Urothelium cell line (cell line): ENCODE data around the gene CCDC183.
"Not testable (repeated sequence)": the region's sequence is repeated elsewhere in the genome, so short reads cannot be mapped to it uniquely, and the experiment has no call there.

Source experiments
- DNase-seq: peaks from one replicate; pipeline ENCODE4 v3.0.0; 2011; ENCODE audit warnings: low spot score, mixed read lengths
- FAIRE-seq: peaks from 2 replicates; lab custom pipeline; 2011; peaks lifted over from hg19 to GRCh38; lab: Jason Lieb, UNC

Gene CCDC183

DNA sequence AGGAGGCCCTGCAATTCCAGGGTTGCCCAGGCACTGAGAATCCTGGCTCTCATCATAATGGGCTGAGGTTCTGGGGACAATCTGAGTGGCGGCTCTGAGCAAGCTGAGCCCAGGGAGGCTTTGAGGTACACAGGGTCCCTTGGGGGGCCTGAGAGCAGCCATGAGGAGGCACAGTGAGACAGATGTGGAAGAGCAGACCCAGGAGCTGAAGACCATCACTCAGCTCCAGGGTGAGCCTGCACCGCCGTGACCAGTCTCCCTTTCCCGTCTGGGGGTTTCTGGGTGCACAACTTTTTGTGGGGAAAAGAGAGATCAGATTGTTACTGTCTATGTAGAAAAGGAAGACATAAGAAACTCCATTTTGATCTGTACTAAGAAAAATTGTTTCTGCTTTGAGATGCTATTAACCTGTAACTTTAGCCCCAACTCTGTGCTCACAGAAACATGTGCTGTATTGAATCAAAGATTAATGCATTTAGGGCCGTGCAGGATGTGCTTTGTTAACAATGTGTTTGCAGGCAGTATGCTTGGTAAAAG, at the start of gene CCDC183:
TSS of gene CCDC183 (plus strand) at position 101 of the 537 bp plus-strand sequence. CDS start at position 161, 60 bp downstream.
- FAIRE-seq (no peak), DNase-seq (no peak)

DNA sequence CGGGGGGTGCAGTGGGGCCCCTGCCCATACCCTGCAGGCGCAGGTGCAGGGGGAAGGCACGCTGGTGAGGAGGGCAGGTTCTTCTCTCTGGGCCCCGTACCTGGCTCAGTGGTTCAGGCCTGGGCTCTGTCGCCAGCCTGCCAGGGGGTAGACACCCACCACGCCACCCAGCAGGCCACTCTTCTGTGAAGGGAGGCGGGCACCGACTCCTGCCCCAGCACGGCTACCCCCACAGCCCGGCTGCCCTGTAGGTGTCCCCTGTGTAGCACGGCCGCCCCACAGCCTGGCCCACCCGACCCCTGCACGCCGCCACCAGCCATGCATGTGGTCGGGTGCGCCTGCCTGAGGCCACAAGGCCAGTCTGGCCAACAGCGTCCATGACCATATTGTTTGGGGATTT, 49.5 kb upstream of the CCDC183 start:
- FAIRE-seq (no peak), DNase-seq (no peak)

DNA sequence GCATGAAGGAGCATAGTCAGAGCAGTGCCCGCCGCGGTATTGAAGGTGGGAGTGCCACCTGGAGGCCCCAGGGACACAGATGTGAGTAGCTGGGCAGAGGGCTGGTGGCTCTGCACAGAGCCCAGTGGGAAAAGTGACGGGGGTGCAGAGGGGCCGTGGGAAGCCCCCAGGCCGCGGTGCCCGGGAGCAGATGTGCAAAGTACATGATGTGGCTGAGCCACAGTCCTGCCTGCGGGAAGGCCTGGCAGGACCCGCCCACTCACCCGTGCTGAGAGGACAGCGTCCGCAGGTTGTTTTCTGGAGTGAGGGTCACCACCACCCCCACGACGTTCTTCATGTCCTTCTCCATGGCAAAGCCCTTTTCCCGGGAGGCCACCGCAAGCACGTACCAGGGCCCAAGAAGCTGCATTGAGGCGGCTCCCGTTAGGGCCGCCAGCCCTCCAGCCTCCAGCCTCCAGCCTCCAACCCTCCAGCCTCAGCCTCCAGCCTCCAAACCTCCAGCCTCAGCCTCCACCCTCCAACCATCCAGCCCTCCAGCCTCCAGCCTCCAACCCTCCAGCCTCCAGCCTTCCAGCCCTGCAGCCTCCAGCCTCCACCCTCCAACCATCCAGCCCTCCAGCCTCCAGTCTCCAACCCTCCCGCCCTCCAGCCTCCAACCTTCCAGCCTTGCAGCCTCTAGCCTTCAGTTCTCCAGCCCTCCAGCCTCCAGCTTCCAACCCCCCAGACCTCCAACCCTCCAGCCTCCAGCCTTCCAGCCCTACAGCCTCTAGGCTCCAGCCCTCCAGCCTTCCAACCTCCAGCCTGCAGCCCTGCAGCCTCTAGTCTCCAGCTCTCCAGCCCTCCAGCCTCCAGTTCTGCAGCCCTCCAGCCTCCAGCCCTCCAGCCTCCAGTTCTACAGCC, 48.7 kb upstream of the CCDC183 start:
- DNase-seq, result no peak
- no peak for FAIRE-seq

DNA sequence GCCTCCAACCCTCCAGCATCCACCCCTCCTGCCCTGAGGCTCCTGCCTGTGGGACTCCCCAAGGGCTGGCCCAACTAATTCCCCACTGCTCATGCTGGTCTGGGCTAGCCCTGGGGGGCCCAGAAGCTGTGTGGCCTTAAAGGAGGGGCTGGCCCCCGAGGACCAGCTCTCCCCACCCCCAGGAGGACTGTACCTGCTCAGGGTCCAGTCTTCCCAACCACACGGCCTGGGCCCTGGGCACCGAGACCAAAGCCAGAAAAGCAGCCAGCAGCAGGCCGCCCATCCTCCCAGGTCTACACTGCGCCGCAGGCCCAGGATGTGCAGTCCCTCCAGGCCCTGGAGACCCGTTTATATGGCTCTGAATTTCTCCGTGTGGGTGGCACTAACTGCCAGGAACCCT, 47.9 kb upstream of the CCDC183 start, which contains the start of gene LCN6:
TSS of gene LCN6 (minus strand) at position 325 of the 400 bp plus-strand sequence. CDS start at position 283, 42 bp downstream.
- FAIRE-seq (no peak), DNase-seq (no peak)

DNA sequence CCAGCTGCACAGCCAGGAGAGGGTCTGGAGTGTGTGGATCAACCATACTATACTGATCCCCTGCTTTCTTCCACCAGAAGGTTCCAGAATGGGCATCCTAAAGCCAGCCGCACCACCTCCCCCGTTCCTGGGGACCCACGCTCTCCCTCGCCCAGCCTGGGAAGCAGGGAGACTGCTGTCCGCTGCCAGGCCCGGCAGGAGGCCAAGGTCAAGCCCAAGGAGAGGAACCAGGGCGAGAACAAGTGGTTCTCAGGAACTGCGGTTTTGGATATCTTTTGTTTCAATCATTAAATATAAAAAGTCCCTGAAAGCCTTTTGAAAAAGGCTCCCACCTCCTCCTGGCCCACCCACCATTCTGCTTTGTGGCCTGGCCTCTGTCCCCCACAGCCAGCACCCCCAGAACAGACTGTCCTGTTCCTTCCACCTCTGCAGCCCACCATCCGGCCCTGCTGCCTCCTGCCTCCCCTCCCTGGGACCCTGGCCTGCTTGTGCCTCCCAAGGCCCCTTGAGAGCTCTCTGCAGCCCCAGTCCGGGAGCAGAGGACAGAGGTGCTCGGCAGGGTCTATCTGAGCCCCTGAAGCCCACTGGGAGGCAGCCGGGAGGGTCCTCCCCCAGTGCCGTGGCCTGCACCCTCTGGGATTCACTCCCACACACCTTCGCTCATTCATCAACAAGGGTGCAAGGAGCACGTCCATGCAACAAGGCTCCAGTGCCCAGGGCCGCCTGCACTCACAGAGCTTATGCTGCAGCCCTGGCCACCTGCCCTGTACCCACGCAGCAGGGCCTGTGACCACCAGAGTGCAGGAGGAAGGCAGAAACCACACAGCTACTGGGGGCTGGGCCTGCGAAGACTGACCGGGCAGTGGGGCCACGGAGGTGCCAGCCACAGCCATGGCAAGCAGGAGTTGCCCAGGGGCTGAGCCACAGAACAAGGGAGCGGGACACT, 47.2 kb upstream of the CCDC183 start:
- FAIRE-seq (no peak), DNase-seq (no peak)

DNA sequence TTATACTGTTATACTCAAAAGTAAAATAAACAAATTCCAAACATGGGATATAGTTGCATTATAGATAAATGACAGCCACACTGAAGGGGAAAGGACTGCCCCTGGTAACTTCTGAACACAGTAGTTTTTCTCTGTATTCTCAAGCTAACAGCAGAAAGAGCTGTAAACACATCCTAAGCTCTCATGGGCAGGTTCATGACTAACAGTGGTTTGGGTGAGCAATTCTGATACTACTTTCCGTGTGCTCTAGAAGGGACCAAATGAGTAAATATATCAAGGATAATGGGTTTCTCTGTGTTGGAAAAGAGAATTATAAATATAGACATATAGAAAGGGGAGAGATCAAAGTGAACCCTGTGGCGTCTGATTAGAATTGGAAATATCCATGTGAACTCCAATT, 45.6 kb upstream of the CCDC183 start:
- no peak for FAIRE-seq
- no peak for DNase-seq

DNA sequence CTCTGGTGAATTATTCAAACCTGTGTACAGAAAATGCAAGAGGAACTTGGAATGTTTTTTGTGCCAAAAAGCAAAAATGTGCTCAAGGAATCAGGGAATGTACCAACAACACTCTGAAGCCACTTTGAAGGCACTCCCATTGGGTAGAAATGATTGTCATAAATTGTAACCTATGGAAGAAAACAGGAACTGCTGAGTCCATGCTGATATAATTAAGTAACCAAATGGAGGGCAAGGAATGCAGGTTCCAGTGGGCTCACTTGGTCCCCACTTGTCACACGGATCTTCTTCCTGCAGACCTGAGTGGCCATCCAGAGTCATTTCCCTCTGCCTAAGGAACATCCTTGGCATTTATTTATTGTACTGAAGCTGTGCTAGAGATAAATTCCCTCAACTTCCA, 44.9 kb upstream of the CCDC183 start:
- FAIRE-seq (no peak), DNase-seq (no peak)

DNA sequence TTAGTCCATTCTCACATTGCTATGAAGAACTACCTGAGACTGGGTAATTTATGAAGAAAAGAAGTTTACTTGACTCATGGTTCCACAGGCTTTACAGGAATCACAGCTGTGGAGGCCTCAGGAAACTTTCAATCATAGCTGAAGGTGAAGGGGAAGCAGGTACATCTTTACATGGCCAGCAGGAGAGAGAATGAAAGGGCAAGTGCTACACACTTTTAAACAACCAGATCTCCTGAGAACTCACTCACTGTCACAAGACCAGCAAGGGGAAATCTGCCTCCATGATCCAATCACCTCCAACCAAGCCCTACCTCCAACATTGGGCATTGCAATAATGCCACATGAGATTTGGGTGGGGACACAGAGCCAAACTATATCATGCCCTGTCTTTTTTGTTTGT, 44.3 kb upstream of the CCDC183 start:
- DNase-seq (no peak), FAIRE-seq (no peak)

DNA sequence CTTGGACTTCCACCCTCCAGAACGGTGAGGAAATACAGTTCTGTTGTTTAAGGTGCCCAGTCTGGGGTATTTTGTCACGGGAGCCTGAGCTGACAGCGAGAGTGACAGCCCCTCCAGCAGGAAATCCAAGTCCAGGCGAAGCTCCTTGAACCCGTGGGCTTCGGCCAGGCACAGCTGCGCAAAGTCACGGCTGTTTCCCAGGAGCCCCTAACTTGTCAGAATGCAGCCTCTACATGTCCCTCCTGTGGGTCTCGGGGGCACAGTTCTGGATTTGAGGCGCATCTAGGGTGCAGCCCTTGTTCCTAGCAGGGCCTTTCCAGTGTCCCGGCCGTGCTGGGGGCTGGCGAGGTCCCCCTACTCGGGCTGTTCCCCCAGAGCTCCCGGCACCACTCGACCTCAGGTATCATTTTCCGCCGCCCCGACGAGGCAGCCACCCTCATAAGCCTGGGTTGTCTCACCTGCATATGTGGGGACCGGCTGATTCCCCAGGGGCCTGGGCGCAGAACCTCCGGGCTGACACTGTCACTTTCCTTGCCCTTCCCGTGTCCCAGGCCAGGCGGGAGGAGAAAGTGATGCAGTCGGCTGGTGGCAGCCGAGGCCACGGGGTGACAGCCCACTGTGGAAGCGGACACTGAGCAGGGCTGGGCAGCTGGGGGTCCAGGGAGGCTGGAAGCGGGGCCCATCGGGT, 42.6 kb upstream of the CCDC183 start:
- FAIRE-seq (no peak), DNase-seq (no peak)

DNA sequence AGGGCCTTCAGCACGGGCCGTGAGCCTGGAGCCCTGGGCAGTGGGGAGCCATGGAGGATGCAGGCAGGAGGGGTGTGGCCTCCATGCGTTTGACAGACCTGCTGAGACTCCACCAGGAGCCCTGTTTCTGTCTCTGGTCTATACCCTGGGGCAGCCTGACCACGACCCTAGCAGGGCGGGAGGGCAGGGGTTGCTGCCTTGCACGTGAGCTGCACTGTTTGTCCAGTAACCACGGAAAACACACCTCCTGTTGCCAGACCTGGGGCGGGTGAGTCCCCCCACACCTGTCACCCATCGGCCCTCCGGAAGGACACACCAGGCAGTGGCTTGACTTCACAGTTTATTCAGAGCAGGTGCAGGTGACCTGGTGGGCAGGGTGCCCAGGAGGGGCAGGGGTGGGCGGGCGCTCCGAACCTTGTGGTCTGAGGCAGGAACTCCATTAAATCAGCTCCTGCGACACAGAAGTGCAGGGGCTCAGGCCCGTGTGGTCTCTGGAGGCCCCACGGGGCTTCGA, 42.0 kb upstream of the CCDC183 start:
- no peak for DNase-seq
- no peak for FAIRE-seq

DNA sequence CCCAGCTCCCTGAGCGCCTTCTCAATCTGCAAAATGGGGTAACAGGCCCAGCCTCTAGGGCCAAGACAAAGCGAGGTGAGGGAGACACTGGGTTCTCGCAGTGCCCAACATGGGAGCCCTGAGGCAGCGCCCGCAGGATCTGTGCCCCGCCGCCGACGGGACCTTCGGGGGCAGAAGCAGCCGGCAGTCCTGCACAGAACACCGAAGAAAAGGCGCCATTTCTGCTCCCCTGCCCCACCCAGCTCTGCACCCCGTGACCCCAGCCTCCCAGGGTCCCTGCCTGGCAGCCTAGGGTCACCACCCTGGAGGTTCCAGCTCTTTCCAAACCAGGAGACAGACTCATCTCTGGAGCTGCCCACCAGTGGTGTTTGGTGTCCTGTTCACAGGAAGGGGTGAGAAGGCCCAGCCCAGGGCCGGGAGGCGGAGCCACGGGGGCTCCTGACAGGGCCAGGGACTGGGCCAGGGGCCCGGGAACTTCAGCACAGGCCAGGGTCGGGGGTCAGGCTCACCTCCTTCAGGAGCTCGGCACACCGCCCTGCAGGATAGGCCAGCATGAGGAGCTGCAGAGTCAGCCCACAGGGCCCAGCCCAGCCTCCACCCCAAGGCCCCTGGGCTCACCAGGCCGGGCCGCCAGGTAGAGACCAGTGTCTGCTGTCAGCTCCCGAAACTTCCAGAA, 41.4 kb upstream of the CCDC183 start:
- no peak for FAIRE-seq
- no peak for DNase-seq

DNA sequence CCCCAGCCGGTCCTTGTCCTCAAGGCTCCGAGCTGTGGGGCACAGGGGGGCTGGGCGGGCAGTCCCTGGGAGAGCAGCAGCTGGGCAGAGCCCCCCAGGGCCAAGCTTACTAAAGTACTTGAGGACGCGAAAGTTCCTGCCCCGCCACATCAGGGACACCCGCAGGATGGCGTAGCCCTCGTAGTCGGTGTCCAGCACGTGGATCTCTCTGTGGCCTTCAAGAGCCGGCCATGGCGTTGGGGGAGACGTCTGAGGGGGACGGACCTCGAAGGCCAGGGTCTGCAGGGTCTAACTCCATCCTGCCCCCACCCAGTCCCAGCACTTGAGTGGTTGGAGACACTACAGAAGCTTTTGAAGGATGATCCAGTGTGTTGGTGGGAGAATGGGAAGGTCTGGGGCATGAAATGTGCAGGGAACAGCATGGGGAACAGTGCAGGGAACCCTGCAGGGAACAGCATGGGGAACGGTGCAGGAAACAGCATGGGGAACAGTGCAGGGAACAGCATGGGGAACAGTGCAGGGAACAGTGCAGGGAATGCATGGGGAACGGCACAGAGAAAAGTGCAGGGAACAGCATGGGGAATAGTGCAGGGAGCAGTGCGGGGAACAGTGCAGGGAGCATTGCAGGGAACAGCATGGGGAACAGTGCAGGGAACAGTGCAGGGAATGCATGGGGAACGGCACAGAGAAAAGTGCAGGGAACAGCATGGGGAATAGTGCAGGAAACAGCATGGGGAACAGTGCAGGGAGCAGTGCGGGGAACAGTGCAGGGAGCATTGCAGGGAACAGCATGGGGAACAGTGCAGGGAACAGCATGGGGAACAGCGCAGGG, 40.6 kb upstream of the CCDC183 start:
- DNase-seq, result not testable (repeated sequence)
- FAIRE-seq, result peak; percentile 44

DNA sequence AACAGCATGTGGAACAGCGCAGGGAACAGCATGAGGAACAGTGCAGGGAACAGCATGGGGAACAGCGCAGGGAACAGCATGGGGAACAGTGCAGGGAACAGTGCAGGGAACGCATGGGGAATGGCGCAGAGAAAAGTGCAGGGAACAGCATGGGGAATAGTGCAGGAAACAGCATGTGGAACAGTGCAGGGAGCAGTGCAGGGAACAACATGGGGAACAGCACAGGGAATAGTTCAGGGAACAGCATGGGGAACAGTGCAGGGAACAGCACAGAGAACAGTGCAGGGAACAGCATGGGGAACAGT, 40.1 kb upstream of the CCDC183 start:
- FAIRE-seq (no peak), DNase-seq (no peak)

DNA sequence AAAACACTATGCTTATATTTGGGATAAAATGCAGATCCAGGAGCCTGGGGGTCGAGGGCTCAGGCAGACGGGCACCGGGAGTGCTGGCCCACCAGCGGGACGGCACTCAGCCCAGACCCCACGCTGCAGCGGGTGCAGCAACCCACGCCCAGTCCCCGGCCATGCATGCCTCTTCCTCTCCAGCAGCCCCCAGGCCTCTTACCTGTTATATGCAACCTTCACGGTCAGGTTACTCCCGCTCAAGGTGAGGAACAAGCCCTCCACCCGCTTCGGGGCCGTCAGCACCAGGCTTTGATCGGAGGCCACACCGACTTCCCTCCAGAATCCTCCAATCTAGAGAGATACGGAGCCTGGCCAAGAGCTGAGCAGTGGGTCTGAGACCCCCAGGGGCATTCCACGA, 39.3 kb upstream of the CCDC183 start:
- FAIRE-seq (no peak), DNase-seq (no peak)

DNA sequence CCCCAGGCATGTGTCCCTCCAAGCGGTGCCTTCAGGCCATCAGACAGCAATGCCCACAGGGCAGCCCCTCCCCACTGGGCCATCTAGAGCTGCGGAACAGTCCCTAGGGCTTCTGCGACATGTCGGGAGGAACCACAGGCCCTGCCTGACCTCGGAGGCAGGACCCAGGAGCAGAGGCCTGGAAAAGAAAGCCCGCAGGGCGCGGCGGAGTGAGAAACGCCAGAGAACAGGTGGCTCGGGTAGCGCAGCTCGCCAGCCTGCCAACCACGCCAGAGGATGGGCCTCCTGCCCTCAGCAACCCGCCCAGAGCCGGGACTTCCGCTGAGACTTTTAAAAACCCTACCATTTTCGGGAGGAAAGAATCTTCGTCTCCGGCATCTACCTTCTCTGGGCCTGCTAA, 38.8 kb upstream of the CCDC183 start:
- no peak for DNase-seq
- no peak for FAIRE-seq

DNA sequence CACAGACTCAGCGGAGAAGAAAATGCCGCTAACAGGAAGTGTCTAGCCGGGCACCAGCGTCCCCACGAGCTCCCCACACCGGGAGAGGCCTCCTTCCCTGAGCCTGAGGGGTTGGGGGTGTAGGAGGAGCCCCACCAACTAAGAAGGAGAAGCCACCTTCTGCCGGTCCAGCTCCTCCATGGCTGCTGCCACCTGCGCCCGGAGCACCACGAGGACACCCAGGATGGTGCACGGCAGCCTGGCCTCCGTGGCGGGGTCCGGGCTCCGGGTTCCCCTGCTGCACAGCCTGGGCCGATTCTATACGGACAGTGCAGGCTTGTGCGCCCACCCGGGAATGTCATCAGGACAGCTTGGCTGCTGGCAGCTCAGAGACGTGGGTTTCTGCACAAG, 38.4 kb upstream of the CCDC183 start:
- FAIRE-seq, result no peak

DNA sequence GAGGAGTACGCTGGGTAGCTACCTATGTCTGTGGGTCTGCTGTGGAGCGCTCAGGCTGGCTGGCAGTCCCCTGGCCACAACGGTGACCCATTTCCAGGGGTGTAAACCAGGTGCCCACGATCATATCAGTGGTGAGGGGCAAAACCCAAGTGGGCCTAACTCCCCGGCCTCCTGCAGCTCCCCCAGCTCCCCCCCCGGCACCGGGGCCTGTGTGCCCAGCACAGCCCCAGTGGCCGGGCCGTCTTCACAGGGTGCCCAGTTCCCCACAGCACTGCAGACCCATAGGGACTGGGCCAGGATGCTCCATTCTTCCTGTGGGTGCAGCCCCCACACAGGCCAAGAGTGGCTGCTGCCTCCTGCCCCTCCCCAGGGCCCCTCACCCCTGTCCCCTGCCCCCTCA, 37.1 kb upstream of the CCDC183 start:
- no peak for FAIRE-seq
- no peak for DNase-seq

More for the DNA sequence above, 38.4 kb upstream of the CCDC183 start:
- DNase-seq, result no peak

DNA sequence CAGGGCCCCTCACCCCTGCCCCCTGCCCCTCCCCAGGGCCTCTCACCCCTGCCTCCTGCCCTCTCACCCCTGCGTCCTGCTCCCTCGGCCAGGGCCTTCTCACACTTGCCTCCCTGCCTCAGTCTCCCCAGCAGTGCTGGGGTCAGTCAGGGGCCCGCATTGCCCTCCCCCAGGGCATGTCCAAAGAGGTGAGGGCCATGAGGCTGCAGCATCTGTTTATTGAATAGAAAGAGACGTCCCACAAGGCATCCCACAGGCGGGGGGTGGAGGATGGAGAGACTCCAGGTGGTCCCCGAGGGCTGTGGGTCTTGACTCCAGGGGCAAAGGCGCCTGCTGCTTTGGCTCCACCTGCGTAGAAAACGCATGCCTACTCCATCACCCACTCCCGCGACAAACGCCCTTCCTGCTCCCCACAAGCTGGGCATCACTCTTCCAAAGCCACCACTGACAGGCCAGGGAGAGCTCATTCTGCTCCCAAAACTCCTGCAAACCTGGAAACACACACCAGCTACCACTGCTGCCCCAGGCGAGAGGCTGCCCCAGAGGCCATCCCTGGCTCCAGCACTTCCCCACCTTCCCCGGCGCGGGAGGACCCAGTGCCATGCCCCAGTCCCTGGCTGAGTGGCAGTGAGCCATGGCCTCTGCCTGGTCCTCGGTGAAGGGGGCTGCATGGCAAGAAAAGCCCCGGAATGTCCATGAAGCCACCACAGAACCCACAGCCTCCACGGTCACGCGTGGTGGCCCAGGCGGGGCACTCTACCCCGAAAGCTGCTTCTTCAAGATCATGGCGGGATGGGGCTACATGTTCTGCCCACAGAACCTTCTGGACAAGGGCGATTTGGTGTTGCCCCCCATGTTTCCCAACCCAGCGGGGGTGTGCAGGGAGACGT, 36.5 kb upstream of the CCDC183 start:
- no peak for DNase-seq
- FAIRE-seq, result no peak
